ENCODE data around the gene SORCS2.

The SORCS2 gene

GRCh38 chr4:7222521-7222920 is 30.2 kb downstream of the SORCS2 start:
- DNase-seq (ENCODE audit: low read depth, low spot score), result no peak

GRCh38 chr4:7223541-7223940 is 31.2 kb downstream of the SORCS2 start:
- DNase-seq (ENCODE audit: low read depth, low spot score), result no peak

GRCh38 chr4:7224001-7224400 is 31.7 kb downstream of the SORCS2 start:
- DNase-seq (ENCODE audit: low read depth, low spot score), result no peak

- DNase-seq (ENCODE audit: low read depth, low spot score), result no peak
Observed at GRCh38 chr4:7224878-7225533, 32.7 kb downstream of the SORCS2 start.

- no peak for DNase-seq (ENCODE audit: low read depth, low spot score)
Observed at GRCh38 chr4:7226439-7226838, 34.1 kb downstream of the SORCS2 start.

GRCh38 chr4:7227008-7227407 is 34.7 kb downstream of the SORCS2 start:
- DNase-seq (ENCODE audit: low read depth, low spot score), result no peak

GRCh38 chr4:7228734-7229133 is 36.4 kb downstream of the SORCS2 start:
- DNase-seq (ENCODE audit: low read depth, low spot score), result no peak

- DNase-seq (ENCODE audit: low read depth, low spot score), result no peak
Observed at GRCh38 chr4:7232061-7232650, 39.8 kb downstream of the SORCS2 start.

GRCh38 chr4:7233006-7233580 is 40.8 kb downstream of the SORCS2 start:
- no peak for DNase-seq (ENCODE audit: low read depth, low spot score)

GRCh38 chr4:7233601-7234000 is 41.3 kb downstream of the SORCS2 start:
- no peak for DNase-seq (ENCODE audit: low read depth, low spot score)

GRCh38 chr4:7234355-7235029 is 42.2 kb downstream of the SORCS2 start:
- DNase-seq (ENCODE audit: low read depth, low spot score), result no peak

GRCh38 chr4:7235030-7235380 is 42.7 kb downstream of the SORCS2 start:
- no peak for DNase-seq (ENCODE audit: low read depth, low spot score)

GRCh38 chr4:7236847-7237246 is 44.5 kb downstream of the SORCS2 start:
- no peak for DNase-seq (ENCODE audit: low read depth, low spot score)

GRCh38 chr4:7237873-7238272 is 45.5 kb downstream of the SORCS2 start:
- DNase-seq (ENCODE audit: low read depth, low spot score), result no peak

- DNase-seq (ENCODE audit: low read depth, low spot score), result no peak
Observed at GRCh38 chr4:7238300-7238960, 46.1 kb downstream of the SORCS2 start.

GRCh38 chr4:7239101-7239820 is 46.9 kb downstream of the SORCS2 start:
- no peak for DNase-seq (ENCODE audit: low read depth, low spot score)

- DNase-seq (ENCODE audit: low read depth, low spot score), result no peak
Observed at GRCh38 chr4:7239844-7240243, 47.5 kb downstream of the SORCS2 start.

GRCh38 chr4:7240306-7240705 is 48.0 kb downstream of the SORCS2 start:
- no peak for DNase-seq (ENCODE audit: low read depth, low spot score)

GRCh38 chr4:7241597-7242125 is 49.3 kb downstream of the SORCS2 start:
- no peak for DNase-seq (ENCODE audit: low read depth, low spot score)

- DNase-seq (ENCODE audit: low read depth, low spot score), result no peak
Observed at GRCh38 chr4:7242766-7243165, 50.4 kb downstream of the SORCS2 start.

GRCh38 chr4:7243609-7244330 is 51.4 kb downstream of the SORCS2 start:
- no peak for DNase-seq (ENCODE audit: low read depth, low spot score)

Measured in smooth muscle cell of the brain vasculature (primary cell).